ENCODE results near the gene SHC2. TPM values are rescaled to one million over a fixed set of nuclear protein-coding genes. Genes with fewer than 3 reads are reported as not detected.

The SHC2 gene
- total RNA-seq, 1 experiment from 2014 or later = 1.1 TPM

GRCh38 chr19:389935-390289 is 70.9 kb downstream of the SHC2 start:
- no peak overlapping the region for H3K27ac ChIP-seq (ENCODE audit: low read depth, low read length, poor library complexity, severe bottlenecking)
- CTCF ChIA-PET = interaction anchor here (0.7 kb wide), 1 partner anchor 88 kb away, joined by 15 read pairs; no protein-coding TSS in a partner anchor

GRCh38 chr19:389255-389934 is 71.4 kb downstream of the SHC2 start:
- no peak for DNase-seq (ENCODE audit: low spot score)
- no peaks in the 10 kb centered on the region for H3K27me3 ChIP-seq (replicated peaks; ENCODE audit: insufficient read depth, low read depth, low read length, poor library complexity)
- BruUV-seq (replicated peaks) = no TSS peak
- H3K27ac ChIP-seq (ENCODE audit: low read depth, low read length, poor library complexity, severe bottlenecking) = no peak overlapping the region
- no peak overlapping the region for H3K4me3 ChIP-seq (ENCODE audit: low read depth, low read length, poor library complexity, severe bottlenecking)
- no peaks in the 10 kb centered on the region for H3K4me1 ChIP-seq (ENCODE audit: insufficient read depth, low read length, poor library complexity, severe bottlenecking)
- ChIA-PET POLR2A (ENCODE audit: low non-redundant PET) (no interaction called here), CTCF (interaction anchor here (0.7 kb wide), 1 partner anchor 89 kb away, joined by 15 read pairs; no protein-coding TSS in a partner anchor)
- H3K36me3 ChIP-seq (ENCODE audit: insufficient read depth, low read length, poor library complexity, severe bottlenecking) = no peaks in the 10 kb centered on the region
- no peak for TF ChIP-seq EZH2 (IDR thresholded peaks at IDR 0.05; ENCODE audit: borderline replicate concordance, low read depth, low read length, poor library complexity, severe bottlenecking)
- TF ChIP-seq, protein P1, sequence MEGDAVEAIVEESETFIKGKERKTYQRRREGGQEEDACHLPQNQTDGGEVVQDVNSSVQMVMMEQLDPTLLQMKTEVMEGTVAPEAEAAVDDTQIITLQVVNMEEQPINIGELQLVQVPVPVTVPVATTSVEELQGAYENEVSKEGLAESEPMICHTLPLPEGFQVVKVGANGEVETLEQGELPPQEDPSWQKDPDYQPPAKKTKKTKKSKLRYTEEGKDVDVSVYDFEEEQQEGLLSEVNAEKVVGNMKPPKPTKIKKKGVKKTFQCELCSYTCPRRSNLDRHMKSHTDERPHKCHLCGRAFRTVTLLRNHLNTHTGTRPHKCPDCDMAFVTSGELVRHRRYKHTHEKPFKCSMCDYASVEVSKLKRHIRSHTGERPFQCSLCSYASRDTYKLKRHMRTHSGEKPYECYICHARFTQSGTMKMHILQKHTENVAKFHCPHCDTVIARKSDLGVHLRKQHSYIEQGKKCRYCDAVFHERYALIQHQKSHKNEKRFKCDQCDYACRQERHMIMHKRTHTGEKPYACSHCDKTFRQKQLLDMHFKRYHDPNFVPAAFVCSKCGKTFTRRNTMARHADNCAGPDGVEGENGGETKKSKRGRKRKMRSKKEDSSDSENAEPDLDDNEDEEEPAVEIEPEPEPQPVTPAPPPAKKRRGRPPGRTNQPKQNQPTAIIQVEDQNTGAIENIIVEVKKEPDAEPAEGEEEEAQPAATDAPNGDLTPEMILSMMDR (conservative IDR thresholded peaks at IDR 0.05; ENCODE audit: low read depth, low read length) = no peak
- intact Hi-C loops (cut with micrococcal nuclease; ENCODE audit: unreplicated experiment) = no loop called here
- no peaks in the 10 kb centered on the region for H3K9me3 ChIP-seq (ENCODE audit: low read depth, low read length, poor library complexity, severe bottlenecking)

More at GRCh38 chr19:389935-390289, 70.9 kb downstream of the SHC2 start:
- Histone ChIP-seq H3K4me3 (ENCODE audit: low read depth, low read length, poor library complexity, severe bottlenecking) (no peak overlapping the region), H3K27me3 (replicated peaks; ENCODE audit: insufficient read depth, low read depth, low read length, poor library complexity) (no peaks in the 10 kb centered on the region), H3K9me3 (ENCODE audit: low read depth, low read length, poor library complexity, severe bottlenecking) (no peaks in the 10 kb centered on the region), H3K4me1 (ENCODE audit: insufficient read depth, low read length, poor library complexity, severe bottlenecking) (no peaks in the 10 kb centered on the region), H3K36me3 (ENCODE audit: insufficient read depth, low read length, poor library complexity, severe bottlenecking) (no peaks in the 10 kb centered on the region)
- intact Hi-C loops (cut with micrococcal nuclease; ENCODE audit: unreplicated experiment) = no loop called here
- TF ChIP-seq EZH2 (IDR thresholded peaks at IDR 0.05; ENCODE audit: borderline replicate concordance, low read depth, low read length, poor library complexity, severe bottlenecking) = no peak
- TF ChIP-seq, protein P1 (conservative IDR thresholded peaks at IDR 0.05; ENCODE audit: low read depth, low read length) = no peak
- DNase-seq (ENCODE audit: low spot score) = no peak
- POLR2A ChIA-PET (ENCODE audit: low non-redundant PET) = no interaction called here
- BruUV-seq (replicated peaks) = no TSS peak

GRCh38 chr19:388691-389090 is 72.1 kb downstream of the SHC2 start:
- Histone ChIP-seq H3K36me3 (ENCODE audit: insufficient read depth, low read length, poor library complexity, severe bottlenecking) (no peaks in the 10 kb centered on the region), H3K27ac (ENCODE audit: low read depth, low read length, poor library complexity, severe bottlenecking) (no peak overlapping the region), H3K4me1 (ENCODE audit: insufficient read depth, low read length, poor library complexity, severe bottlenecking) (no peaks in the 10 kb centered on the region), H3K4me3 (ENCODE audit: low read depth, low read length, poor library complexity, severe bottlenecking) (no peak overlapping the region), H3K9me3 (ENCODE audit: low read depth, low read length, poor library complexity, severe bottlenecking) (no peaks in the 10 kb centered on the region), H3K27me3 (replicated peaks; ENCODE audit: insufficient read depth, low read depth, low read length, poor library complexity) (no peaks in the 10 kb centered on the region)
- POLR2A ChIA-PET (ENCODE audit: low non-redundant PET) = no interaction called here
- no peak for TF ChIP-seq EZH2 (IDR thresholded peaks at IDR 0.05; ENCODE audit: borderline replicate concordance, low read depth, low read length, poor library complexity, severe bottlenecking)
- TF ChIP-seq, protein P1 (conservative IDR thresholded peaks at IDR 0.05; ENCODE audit: low read depth, low read length) = no peak
- intact Hi-C loops (cut with micrococcal nuclease; ENCODE audit: unreplicated experiment) = no loop called here
- CTCF ChIA-PET = no interaction called here
- no peak for DNase-seq (ENCODE audit: low spot score)
- BruUV-seq (replicated peaks) = no TSS peak
